IPS-20b (cell line): Measurements from ENCODE around the gene GIMAP1.

Experiments
- H3K27ac ChIP-seq: one replicate; pipeline ENCODE4 v1.5.1; 2013; ENCODE audit warnings: low read length
- H3K27me3 ChIP-seq: 2 replicates; pipeline ENCODE4 v1.6.1; 2013; ENCODE audit warnings: mild to moderate bottlenecking, low read length, inconsistent platforms; ENCODE audit not compliant: insufficient read depth
- H3K36me3 ChIP-seq: 2 replicates; pipeline ENCODE4 v1.6.1; 2013; ENCODE audit warnings: low read depth, mild to moderate bottlenecking, inconsistent platforms, low read length, moderate library complexity; ENCODE audit not compliant: insufficient read depth
- H3K4me1 ChIP-seq: 2 replicates; pipeline ENCODE4 v1.6.1; 2013; ENCODE audit warnings: mild to moderate bottlenecking, control low read depth, inconsistent platforms, low read length, moderate library complexity; ENCODE audit not compliant: insufficient read depth
- H3K4me3 ChIP-seq: 2 replicates; pipeline ENCODE4 v1.5.1; 2013; ENCODE audit warnings: mild to moderate bottlenecking, low read length, inconsistent platforms
- H3K9ac ChIP-seq: 2 replicates; pipeline ENCODE4 v1.6.1; 2013; ENCODE audit warnings: low read depth, mild to moderate bottlenecking, inconsistent platforms, low read length, moderate library complexity
- H3K9me3 ChIP-seq: 2 replicates; pipeline ENCODE4 v1.6.1; 2013; ENCODE audit warnings: mild to moderate bottlenecking, low read depth, low read length, inconsistent platforms; ENCODE audit not compliant: insufficient read depth

The GIMAP1 gene

DNA sequence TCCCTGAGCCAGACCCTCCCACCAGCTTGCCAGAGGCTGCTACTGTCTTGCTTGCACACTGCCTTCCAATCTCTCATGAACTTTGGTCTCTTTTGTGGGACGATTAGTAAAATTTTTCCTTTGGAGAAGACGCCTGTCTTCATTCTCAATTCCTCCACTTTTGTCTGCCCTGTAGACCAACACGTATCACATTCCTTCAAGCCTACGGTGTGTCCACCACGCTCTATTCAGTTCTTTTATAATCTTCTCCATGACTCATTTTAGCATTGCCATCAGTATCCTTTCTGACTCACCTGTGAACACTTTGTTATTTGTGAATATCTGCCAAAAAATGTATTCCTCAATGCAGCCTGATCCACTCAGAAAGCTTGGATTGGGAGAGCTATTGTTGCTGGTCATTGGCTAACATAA is 22.2 kb downstream of the GIMAP1 start:
- no peaks in the 10 kb centered on the region for H3K36me3 ChIP-seq
- H3K9ac ChIP-seq = no peak overlapping the region
- H3K27ac ChIP-seq = no peak overlapping the region
- no peaks in the 10 kb centered on the region for H3K9me3 ChIP-seq
- peaks cover 100% of the 10 kb centered on the region for H3K27me3 ChIP-seq
- H3K4me3 ChIP-seq = no peak overlapping the region
- H3K4me1 ChIP-seq = no peaks in the 10 kb centered on the region

DNA sequence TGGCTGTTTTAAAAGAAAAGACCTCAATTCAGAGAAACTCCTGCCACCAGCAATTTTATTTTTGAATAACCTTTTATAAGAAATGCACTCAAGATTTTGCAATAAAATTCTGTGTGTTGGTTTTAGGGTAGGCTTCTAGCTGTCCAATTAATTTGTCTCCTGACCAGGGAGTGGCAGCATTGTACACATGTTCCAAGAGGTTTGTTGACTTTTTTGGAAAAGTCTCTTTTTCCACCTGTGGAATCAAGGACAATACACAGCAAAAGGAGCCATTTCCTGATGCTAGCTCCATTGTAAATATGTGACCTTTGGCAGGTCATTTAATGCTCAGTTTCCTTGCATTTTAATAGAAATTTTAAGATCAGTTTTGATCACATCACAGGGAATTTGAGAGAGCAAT is 22.6 kb downstream of the GIMAP1 start:
- H3K9me3 ChIP-seq = no peaks in the 10 kb centered on the region
- peaks cover 100% of the 10 kb centered on the region for H3K27me3 ChIP-seq
- no peak overlapping the region for H3K4me3 ChIP-seq
- H3K9ac ChIP-seq = no peak overlapping the region
- no peaks in the 10 kb centered on the region for H3K36me3 ChIP-seq
- H3K27ac ChIP-seq = no peak overlapping the region
- H3K4me1 ChIP-seq = no peaks in the 10 kb centered on the region

DNA sequence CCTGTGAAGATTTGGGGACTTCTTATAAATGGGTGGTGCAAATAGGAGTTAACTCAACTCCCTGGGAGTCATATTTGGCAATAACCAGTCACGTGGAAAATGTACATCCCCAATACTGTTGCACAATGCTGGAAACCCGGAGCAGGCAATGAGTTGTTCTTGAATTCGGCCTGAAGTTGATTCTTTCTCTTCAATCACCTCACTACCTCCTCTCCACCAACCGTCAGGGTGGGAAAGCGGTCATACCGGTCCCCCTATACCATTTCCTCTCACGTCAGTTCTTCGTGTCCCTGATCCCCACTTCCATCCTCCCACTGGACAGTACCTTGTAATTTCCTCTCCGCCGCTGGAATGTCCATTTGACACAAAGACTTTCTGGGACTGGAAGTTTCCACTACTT is 23.6 kb downstream of the GIMAP1 start:
- no peak overlapping the region for H3K4me3 ChIP-seq
- no peaks in the 10 kb centered on the region for H3K36me3 ChIP-seq
- peaks cover 100% of the 10 kb centered on the region for H3K27me3 ChIP-seq
- H3K27ac ChIP-seq = no peak overlapping the region
- no peaks in the 10 kb centered on the region for H3K4me1 ChIP-seq
- H3K9ac ChIP-seq = no peak overlapping the region
- H3K9me3 ChIP-seq = no peaks in the 10 kb centered on the region

DNA sequence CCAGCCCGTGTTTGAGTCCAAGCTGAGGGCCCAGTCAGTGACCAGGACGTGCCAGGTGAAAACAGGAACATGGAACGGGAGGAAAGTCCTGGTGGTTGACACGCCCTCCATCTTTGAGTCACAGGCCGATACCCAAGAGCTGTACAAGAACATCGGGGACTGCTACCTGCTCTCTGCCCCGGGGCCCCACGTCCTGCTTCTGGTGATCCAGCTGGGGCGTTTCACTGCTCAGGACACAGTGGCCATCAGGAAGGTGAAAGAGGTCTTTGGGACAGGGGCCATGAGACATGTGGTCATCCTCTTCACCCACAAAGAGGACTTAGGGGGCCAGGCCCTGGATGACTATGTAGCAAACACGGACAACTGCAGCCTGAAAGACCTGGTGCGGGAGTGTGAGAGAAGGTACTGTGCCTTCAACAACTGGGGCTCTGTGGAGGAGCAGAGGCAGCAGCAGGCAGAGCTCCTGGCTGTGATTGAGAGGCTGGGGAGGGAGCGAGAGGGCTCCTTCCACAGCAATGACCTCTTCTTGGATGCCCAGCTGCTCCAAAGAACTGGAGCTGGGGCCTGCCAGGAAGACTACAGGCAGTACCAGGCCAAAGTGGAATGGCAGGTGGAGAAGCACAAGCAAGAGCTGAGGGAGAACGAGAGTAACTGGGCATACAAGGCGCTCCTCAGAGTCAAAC is 26.0 kb downstream of the GIMAP1 start:
- no peaks in the 10 kb centered on the region for H3K4me1 ChIP-seq
- H3K27me3 ChIP-seq = peaks cover 99% of the 10 kb centered on the region
- no peaks in the 10 kb centered on the region for H3K9me3 ChIP-seq
- H3K36me3 ChIP-seq = no peaks in the 10 kb centered on the region
- H3K4me3 ChIP-seq = no peak overlapping the region
- H3K9ac ChIP-seq = no peak overlapping the region
- no peak overlapping the region for H3K27ac ChIP-seq

DNA sequence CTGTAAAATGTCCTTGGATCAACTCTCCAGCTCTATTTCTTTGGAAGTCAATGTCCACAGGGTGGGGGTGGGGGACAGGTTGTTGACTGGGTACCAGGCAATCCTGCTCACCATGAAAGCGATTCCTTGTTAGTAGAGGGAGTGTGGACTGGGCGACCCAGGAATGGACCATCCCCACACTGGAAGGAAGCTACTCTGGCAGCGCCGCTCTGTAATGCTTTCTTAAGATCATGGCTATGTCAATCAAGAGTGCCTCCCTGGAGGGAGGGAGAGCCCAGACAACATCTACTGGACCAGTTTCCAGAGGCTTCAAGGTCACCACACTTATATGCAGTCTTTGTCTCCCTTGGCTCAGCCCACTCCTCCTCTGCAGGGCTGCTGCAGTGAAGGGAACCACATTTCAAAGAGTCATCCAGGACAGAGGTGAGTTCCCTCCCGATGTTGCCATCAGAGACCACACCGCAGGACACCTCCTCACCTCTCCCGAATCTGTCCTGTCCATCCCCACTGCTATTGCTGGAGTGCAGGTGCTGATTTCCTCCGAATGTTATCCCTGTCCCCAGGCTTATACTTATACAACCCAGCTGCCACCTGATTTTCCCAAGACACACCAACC is 27.7 kb downstream of the GIMAP1 start:
- H3K36me3 ChIP-seq = no peaks in the 10 kb centered on the region
- H3K27ac ChIP-seq = no peak overlapping the region
- peaks cover 99% of the 10 kb centered on the region for H3K27me3 ChIP-seq
- H3K4me1 ChIP-seq = no peaks in the 10 kb centered on the region
- H3K9me3 ChIP-seq = no peaks in the 10 kb centered on the region
- no peak overlapping the region for H3K9ac ChIP-seq
- H3K4me3 ChIP-seq = no peak overlapping the region

DNA sequence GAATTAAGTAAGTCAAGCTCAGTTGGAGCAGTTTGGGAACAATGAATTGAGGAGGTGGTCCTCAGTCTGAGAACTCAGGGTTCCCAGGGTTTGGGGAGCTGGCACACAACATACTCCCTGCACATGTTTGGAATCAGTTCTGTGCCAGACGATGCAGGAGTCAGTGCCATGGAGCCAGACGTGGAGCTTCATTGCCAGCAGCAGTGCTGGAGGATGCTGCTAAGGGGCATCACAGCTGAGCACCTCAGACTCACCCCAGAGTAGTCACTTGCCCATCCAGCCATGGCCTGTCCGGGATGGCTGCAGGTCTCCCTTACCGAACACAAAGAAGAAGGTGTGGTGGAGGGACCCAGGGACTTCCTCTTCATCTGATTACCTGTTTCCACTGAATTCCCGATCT is 28.7 kb downstream of the GIMAP1 start:
- peaks cover 99% of the 10 kb centered on the region for H3K27me3 ChIP-seq
- no peaks in the 10 kb centered on the region for H3K36me3 ChIP-seq
- H3K9ac ChIP-seq = no peak overlapping the region
- H3K4me1 ChIP-seq = no peaks in the 10 kb centered on the region
- H3K4me3 ChIP-seq = no peak overlapping the region
- no peak overlapping the region for H3K27ac ChIP-seq
- no peaks in the 10 kb centered on the region for H3K9me3 ChIP-seq

DNA sequence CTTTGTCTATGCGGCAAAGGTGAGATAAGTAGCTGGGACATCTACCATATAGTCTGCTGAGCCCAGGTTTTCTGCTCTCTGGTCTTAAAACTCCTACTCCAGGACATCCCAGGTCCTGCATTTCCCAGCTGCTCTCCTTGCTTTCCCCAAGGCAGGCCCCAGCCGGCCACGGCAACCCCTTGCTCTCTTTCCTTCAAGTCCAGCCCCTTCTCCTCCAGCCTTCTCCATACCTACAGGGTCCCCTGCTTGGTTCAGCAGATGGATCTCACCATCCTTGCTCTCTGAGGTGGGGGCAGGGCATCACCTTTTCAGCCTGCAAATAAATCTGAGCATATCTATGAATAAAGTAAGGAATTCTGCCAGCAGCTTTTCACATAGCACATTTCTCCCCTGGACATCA is 29.5 kb downstream of the GIMAP1 start:
- no peak overlapping the region for H3K27ac ChIP-seq

DNA sequence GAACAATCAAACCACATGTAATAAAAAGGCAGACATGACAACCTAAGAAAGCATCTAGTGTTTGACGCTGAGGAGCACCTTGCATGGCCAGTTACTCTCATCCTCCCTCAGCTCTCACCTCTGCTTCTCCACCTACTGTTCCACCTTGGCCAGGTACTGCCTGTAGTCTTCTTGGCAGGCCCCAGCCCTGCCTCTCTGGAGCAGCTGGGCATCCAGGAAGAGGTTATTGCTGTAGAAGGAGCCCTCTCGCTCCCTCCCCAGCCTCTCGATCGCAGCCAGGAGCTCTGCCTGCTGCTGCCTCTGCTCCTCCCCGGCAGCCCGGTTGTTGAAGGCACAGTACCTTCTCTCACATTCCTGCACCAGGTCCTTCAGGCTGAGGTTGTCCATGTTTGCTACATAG is 30.5 kb downstream of the GIMAP1 start:
- no peaks in the 10 kb centered on the region for H3K4me1 ChIP-seq
- H3K27ac ChIP-seq = no peak overlapping the region
- H3K4me3 ChIP-seq = no peak overlapping the region
- H3K36me3 ChIP-seq = no peaks in the 10 kb centered on the region
- peaks cover 90% of the 10 kb centered on the region for H3K27me3 ChIP-seq
- H3K9ac ChIP-seq = no peak overlapping the region
- no peaks in the 10 kb centered on the region for H3K9me3 ChIP-seq

More for the DNA sequence above, 29.5 kb downstream of the GIMAP1 start:
- Histone ChIP-seq H3K36me3 (no peaks in the 10 kb centered on the region), H3K4me1 (no peaks in the 10 kb centered on the region), H3K4me3 (no peak overlapping the region), H3K27me3 (peaks cover 96% of the 10 kb centered on the region), H3K9me3 (no peaks in the 10 kb centered on the region), H3K9ac (no peak overlapping the region)

DNA sequence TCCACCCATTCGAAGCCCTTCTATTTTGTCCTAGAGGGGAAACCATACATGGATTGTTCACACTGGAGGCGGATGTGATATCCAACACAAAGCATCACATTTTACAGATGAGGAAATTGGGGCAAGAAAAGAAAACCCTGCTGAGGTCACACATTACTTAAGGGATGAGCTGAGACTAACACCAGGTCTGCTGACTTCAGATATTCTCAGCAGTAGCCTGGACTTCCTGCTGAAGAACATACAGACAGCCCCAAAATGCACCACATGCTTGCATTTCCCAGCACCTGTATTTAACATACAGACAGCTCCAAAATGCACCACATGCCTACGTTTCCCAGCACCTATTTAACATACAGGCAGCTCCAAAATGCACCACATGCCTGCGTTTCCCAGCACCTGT is 32.0 kb downstream of the GIMAP1 start:
- Histone ChIP-seq H3K4me3 (no peak overlapping the region), H3K9me3 (no peaks in the 10 kb centered on the region), H3K27me3 (peaks cover 88% of the 10 kb centered on the region), H3K36me3 (no peaks in the 10 kb centered on the region), H3K27ac (no peak overlapping the region), H3K9ac (no peak overlapping the region), H3K4me1 (no peaks in the 10 kb centered on the region)

DNA sequence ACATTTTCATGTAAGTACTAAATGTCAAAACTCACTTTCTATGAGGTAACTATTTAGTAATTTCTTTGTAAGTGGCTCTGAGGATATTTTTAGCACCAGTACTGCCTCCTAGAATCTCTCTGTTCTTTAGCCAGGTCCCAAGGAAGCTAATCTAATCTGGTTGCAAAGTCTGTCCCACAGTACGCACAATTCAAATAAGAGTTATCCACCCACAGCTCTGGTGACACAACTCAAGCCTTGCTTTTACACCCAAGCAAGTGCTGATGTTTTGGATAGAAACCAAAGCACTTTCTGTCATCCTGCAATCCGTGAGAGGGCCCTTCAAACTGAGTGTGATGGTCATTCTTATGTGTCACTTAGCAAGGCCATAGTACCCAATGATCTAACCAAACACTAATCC is 35.3 kb downstream of the GIMAP1 start:
- Histone ChIP-seq H3K27me3 (peaks cover 72% of the 10 kb centered on the region), H3K27ac (no peak overlapping the region), H3K9ac (no peak overlapping the region), H3K4me1 (no peaks in the 10 kb centered on the region), H3K4me3 (no peak overlapping the region), H3K36me3 (no peaks in the 10 kb centered on the region), H3K9me3 (no peaks in the 10 kb centered on the region)

DNA sequence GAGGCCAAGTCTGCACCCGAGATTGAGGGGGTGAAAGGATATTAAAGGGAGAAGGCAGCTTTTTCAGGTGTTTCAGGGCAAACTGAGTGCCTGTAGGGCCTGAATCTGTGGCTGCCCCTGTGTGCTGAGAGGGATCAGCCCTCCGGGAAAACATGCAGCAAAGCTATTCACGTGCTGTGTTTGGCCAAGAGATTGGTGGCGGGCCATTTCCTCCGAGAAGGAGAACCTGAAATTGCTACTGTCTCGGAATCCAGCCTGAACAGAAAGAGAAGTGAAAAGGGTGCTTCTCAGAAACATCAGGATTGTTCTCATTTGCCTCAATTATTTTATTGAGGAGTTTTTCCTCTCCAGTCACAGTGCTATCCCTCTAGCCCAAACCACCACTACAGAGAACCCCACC is 36.8 kb downstream of the GIMAP1 start:
- H3K36me3 ChIP-seq = no peaks in the 10 kb centered on the region
- no peak overlapping the region for H3K9ac ChIP-seq
- peaks cover 56% of the 10 kb centered on the region for H3K27me3 ChIP-seq
- no peak overlapping the region for H3K4me3 ChIP-seq
- no peak overlapping the region for H3K27ac ChIP-seq
- no peaks in the 10 kb centered on the region for H3K4me1 ChIP-seq
- H3K9me3 ChIP-seq = no peaks in the 10 kb centered on the region

DNA sequence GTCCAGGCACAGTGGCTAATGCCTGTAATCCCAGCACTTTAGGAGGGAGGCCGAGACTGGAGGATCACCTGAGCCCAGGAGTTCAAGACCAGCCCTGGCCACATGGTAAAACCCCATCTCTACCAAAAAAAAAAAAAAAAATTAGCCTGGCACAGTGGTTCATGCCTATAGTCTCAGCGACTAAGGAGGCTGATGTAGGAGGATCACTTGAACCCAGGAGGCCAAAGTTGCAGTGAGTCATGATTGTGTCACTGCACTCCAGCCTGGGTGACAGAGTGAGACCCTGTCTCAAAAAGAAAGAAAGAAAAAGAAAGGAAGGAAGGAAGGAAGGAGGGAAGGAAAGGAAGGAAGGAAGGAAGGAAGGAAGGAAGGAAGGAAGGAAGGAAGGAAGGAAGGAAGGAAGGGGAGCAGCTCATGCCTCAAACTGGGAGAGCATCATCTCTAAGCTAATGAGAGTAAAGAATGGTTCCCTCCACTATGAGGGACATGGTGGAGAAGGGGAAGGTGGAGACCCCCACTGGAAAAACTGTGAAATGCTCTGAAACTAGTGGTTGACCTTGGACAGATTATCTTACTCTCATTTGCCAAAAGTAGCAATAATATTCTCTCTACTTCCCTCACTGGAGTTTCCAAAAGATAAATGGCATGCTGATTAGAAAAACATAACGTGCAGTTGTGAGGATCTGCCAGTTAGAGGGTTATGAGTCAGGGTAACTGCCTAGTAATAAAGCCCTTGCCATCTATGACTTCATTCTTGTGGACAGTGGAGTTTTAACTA is 37.6 kb downstream of the GIMAP1 start:
- Histone ChIP-seq H3K4me3 (no peak overlapping the region), H3K4me1 (no peaks in the 10 kb centered on the region), H3K27me3 (peaks cover 48% of the 10 kb centered on the region), H3K27ac (no peak overlapping the region), H3K36me3 (no peaks in the 10 kb centered on the region), H3K9me3 (no peaks in the 10 kb centered on the region), H3K9ac (no peak overlapping the region)
